Prostate gland (tissue), 2 donors: ENCODE results near the gene SCAANT1. TPM values are rescaled to one million over a fixed set of nuclear protein-coding genes. Genes with fewer than 3 reads are reported as not detected.

Experiments
- DNase-seq: peaks from one replicate; pipeline ENCODE4 v3.0.0-alpha.2; 2019; ENCODE audit warnings: low spot score
- H3K27ac ChIP-seq, 2 donors: fragments of 200-600 bp; sonication (generic); 2 replicates each; pipeline ENCODE4 v1.5.1; 2017 to 2019
- H3K27me3 ChIP-seq: fragments of 200-600 bp; sonication (generic); replicated peaks from 2 replicates; pipeline ENCODE4 v1.5.1; 2019; ENCODE audit not compliant: insufficient read depth
- H3K36me3 ChIP-seq, 2 donors: fragments of 200-600 bp; sonication (generic); 1 replicate in 1 of 2; 2 replicates in 1 of 2; pipeline versions ENCODE4 v1.5.1 to v1.8.1; 2017 to 2019
- H3K4me1 ChIP-seq: fragments of 200-600 bp; sonication (generic); replicated peaks from 2 replicates; pipeline ENCODE4 v1.5.1; 2019
- H3K4me3 ChIP-seq, 2 donors: fragments of 200-600 bp; sonication (generic); 2 replicates each; pipeline ENCODE4 v1.5.1; 2017 to 2019
- H3K9me3 ChIP-seq: fragments of 200-600 bp; sonication (generic); 2 replicates; pipeline ENCODE4 v1.5.1; 2017
- POLR2A ChIP-seq: fragments of 450-650 bp; IDR thresholded peaks from one replicate; pipeline ENCODE4 v1.6.1; 2016; ENCODE audit warnings: antibody characterized with exemption, mild to moderate bottlenecking
- POLR2AphosphoS5 ChIP-seq: sonication (generic); formaldehyde crosslinking; IDR thresholded peaks from one replicate; pipeline ENCODE4 v1.6.1; 2017; ENCODE audit warnings: antibody characterized with exemption
- WGBS: methylation state at CpG from one replicate; pipeline ENCODE4 v1.1.5; 2018; 5-methylcytosine and 5-hydroxymethylcytosine counted together
- intact Hi-C: fragments of 100-400 bp; cut with DNase I; formaldehyde crosslinking; loops from one replicate; pipeline ENCODE4 v1.14.2; 2022
- total RNA-seq, 2 donors: library from RNA; depleted of rRNA; stranded (reverse); fragments of >200 nt; gene quantifications; one replicate each; pipeline ENCODE4 v1.1.0, GENCODE V29; 2016
- TF ChIP-seq, protein P1 (sequence below), 4 experiments: fragments of 200-600 bp in 2 of 4; fragments of 450-650 bp in 2 of 4; sonication (generic) in 2 of 4; IDR thresholded peaks; 1 replicate in 3 of 4; 2 replicates in 1 of 4; pipeline ENCODE4 v1.5.1; 2016 to 2019; ENCODE audit warnings: antibody characterized with exemption in 4 of 4, mild to moderate bottlenecking in 2 of 4, moderate library complexity in 2 of 4

SCAANT1 gene
- total RNA-seq, 2 donors from 2014 or later = not detected

DNA sequence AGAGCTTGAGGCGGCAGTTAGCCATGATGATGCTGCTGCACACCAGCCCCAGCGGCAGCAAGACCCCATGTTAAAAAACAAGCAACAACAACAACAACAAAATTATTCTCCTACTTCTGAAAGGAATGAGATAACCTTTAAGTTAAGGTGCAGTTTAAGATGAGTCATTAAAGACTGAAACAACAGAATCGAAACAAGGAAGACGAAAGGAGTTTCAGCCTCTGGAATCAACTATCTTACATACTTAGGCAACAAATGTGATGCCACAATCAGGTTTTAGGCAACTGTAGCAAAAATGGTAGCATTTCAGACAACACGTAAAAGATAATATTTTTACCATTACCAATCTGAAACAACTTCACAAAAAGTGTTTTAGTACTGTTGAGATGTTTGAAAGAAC, 12.2 kb downstream of the SCAANT1 start:
- no peak overlapping the region for H3K27ac ChIP-seq
- no peak overlapping the region for H3K4me3 ChIP-seq
- no peak for TF ChIP-seq POLR2AphosphoS5
- no peak for TF ChIP-seq POLR2A
- TF ChIP-seq, protein P1, sequence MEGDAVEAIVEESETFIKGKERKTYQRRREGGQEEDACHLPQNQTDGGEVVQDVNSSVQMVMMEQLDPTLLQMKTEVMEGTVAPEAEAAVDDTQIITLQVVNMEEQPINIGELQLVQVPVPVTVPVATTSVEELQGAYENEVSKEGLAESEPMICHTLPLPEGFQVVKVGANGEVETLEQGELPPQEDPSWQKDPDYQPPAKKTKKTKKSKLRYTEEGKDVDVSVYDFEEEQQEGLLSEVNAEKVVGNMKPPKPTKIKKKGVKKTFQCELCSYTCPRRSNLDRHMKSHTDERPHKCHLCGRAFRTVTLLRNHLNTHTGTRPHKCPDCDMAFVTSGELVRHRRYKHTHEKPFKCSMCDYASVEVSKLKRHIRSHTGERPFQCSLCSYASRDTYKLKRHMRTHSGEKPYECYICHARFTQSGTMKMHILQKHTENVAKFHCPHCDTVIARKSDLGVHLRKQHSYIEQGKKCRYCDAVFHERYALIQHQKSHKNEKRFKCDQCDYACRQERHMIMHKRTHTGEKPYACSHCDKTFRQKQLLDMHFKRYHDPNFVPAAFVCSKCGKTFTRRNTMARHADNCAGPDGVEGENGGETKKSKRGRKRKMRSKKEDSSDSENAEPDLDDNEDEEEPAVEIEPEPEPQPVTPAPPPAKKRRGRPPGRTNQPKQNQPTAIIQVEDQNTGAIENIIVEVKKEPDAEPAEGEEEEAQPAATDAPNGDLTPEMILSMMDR (IDR thresholded peaks at IDR 0.05) = no peak
- H3K36me3 ChIP-seq = no peaks in the 10 kb centered on the region
- intact Hi-C loops = no loop called here
- WGBS = 91% methylated on average over 5 of the region's 5 CpGs
- H3K27me3 ChIP-seq = no peaks in the 10 kb centered on the region
- no peaks in the 10 kb centered on the region for H3K9me3 ChIP-seq
- H3K4me1 ChIP-seq = peaks cover 2% of the 10 kb centered on the region
- DNase-seq = no peak

DNA sequence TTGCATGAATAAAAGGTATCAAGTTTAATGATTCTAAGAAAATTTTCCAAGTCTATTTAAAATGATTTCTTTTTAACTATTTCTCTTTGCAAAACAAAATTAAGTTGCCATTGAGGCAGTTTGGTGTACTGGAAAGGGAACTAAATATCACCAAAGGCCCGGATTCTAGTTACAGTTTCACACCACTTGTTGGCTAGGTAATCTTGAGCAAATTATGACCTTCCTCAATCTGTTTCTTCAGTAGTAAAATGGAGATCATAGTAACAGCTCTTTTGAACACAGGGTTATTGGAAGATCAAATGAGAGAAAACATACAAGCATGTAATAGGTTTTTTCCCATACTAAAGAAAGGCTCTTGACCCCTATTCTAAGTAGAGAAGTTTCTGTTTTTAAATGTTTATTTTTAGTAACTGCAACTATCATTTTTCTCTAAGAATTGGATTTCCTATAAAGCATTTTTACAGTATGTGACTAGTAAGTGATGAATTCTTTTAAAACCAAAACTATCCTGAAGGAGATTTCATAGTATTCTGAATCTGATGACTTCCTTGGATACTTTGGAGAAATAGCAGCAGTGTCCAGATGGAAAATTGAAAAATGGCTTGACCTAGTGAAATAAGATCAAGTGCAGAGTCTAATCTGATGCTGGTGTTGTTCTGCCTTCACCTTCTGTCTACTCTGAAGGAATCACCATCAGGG, 15.7 kb downstream of the SCAANT1 start:
- 63% methylated on average over 1 of the region's 1 CpG for WGBS
- Histone ChIP-seq H3K4me3 (no peak overlapping the region), H3K27me3 (no peaks in the 10 kb centered on the region), H3K27ac (no peak overlapping the region), H3K36me3 (no peaks in the 10 kb centered on the region), H3K9me3 (no peaks in the 10 kb centered on the region), H3K4me1 (peaks cover 2% of the 10 kb centered on the region)
- TF ChIP-seq POLR2A (no peak), POLR2AphosphoS5 (no peak)
- TF ChIP-seq, protein P1 (IDR thresholded peaks at IDR 0.05) = no peak
- intact Hi-C loops = no loop called here
- DNase-seq = no peak

DNA sequence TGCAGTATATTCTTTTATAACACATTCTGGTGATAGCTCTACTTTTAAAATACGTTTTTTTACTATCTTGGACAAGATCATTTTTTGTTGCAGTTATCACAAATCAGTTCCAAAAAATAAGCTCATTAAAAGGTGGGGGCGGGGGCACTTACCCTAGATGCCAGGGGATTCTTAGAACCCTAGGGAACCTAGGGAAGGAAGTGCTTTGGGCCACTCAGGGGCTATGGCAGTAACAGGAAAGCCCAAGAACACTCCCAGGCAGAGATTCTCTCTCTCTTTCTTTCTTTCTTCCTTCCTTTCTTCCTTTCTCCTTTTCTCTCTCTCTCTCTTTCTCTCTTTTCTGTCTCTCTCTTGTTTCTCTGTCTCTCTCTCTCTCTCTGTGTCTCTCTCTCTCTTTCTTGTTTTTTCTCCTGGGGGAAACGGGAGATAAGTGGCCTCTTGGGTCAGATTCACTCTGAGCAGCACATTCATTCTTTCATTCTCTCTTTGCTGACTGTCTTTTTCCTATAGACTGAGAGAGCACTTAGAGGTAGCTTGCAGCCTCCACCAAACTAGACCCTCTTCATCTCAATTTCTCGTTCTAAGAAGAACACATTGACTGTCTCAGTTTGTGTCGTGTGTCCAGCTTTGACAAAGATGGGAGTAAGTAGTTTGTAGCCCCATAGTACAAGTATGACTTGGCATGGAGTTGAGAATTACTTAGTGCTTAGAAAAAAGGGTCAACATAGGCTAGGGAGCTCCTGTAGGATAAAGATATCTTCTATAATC, 16.6 kb downstream of the SCAANT1 start:
- Histone ChIP-seq H3K9me3 (no peaks in the 10 kb centered on the region), H3K27ac (no peak overlapping the region), H3K27me3 (no peaks in the 10 kb centered on the region), H3K4me1 (peaks cover 2% of the 10 kb centered on the region), H3K36me3 (no peaks in the 10 kb centered on the region), H3K4me3 (no peak overlapping the region)
- 74% methylated on average over 5 of the region's 5 CpGs for WGBS
- intact Hi-C loops = no loop called here
- DNase-seq = no peak
- TF ChIP-seq POLR2A = no peak
- TF ChIP-seq, protein P1 (IDR thresholded peaks at IDR 0.05) = no peak
- TF ChIP-seq POLR2AphosphoS5 = no peak

DNA sequence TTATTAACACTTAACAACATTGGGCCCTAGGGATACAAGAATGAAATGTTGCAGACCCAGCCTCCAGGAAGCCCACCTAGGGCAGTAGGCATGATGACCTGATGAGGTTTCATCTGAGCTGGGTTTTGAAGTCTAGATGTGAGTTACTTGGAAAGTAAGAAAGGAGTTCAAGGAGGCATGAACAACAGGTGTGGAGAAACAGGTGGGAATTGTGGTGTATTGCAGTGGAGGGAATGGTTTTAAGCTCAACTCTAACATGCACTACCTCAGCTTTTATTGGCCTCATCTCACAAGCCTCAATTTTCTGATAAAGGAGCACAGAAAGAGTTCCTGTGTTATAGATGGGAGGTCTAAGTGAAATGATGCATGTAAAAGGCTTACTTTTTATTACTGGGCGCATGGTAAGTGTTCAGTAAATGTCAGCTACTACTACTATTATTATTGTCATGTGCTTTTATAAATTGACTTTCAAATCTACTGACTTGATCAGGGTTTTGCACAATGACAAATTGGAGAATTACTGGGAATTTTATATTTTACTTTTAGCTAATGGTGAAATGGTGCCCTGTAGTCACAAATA, 19.3 kb downstream of the SCAANT1 start:
- Histone ChIP-seq H3K27me3 (no peaks in the 10 kb centered on the region), H3K9me3 (no peaks in the 10 kb centered on the region)
- 86% methylated on average over 1 of the region's 1 CpG for WGBS

More for the DNA sequence above, 19.3 kb downstream of the SCAANT1 start:
- TF ChIP-seq, protein P1 (IDR thresholded peaks at IDR 0.05) = no peak
- TF ChIP-seq POLR2A = no peak
- TF ChIP-seq POLR2AphosphoS5 = no peak
- intact Hi-C loops = no loop called here
- Histone ChIP-seq H3K36me3 (no peaks in the 10 kb centered on the region), H3K4me1 (peaks cover 2% of the 10 kb centered on the region), H3K27ac (no peak overlapping the region), H3K4me3 (no peak overlapping the region)
- no peak for DNase-seq
